ENCODE measurements around the gene THYN1.

Gene THYN1

DNA sequence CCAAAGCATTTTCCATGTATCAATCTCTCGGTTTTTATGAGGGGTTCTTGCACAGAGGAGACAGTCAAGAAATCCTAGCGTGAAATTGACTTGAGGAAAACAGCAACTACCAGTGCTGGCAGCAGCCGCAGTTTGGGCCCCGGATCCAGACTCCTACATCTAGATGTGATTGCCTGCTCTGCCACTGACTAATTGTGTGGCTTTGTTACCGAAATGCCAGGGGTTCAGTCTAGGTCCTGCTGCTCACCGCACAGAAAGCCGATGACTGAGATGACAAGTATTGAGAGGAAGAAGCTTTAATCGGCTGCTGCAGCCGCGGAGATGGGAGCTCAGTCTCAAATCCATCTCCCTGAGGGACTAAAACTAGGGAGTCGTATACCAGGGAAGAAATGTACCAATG is 14.8 kb upstream of the THYN1 start:
- H3K27ac ChIP-seq: no peak overlapping the region

DNA sequence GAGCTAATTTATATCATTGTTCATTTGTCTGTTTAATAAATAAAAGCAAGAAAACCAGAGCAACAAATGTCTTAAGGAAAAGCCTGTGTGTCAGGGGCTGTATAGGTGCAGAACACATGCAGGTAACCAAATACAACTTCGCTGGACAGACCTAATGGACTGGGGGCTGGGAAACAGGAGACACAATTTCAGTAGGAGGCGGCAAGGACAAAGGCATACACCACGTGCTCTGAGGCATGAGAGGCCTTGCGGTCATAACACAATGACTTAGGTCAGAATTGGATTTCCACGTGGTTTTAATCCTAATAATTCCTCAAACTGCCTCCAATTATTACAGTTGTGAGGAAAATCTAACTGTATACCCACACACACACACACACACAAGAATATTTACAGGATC is 14.3 kb upstream of the THYN1 start:
- Histone ChIP-seq H3K27me3 (ENCODE audit: control insufficient read depth, insufficient read depth, low read length) (no peaks in the 10 kb centered on the region), H3K9ac (no peak overlapping the region), H3K4me2 (ENCODE audit: low read length) (no peak overlapping the region), H2AFZ (no peak overlapping the region), H3K27ac (no peak overlapping the region), H3K79me2 (no peaks in the 10 kb centered on the region), H3K9me3 (ENCODE audit: control insufficient read depth, low read length) (no peaks in the 10 kb centered on the region), H3K4me3 (ENCODE audit: low read depth, low read length) (no peak overlapping the region), H3K36me3 (ENCODE audit: control insufficient read depth, insufficient read depth, low read length) (no peaks in the 10 kb centered on the region), H3K4me1 (no peaks in the 10 kb centered on the region)
- TF ChIP-seq, protein P1, sequence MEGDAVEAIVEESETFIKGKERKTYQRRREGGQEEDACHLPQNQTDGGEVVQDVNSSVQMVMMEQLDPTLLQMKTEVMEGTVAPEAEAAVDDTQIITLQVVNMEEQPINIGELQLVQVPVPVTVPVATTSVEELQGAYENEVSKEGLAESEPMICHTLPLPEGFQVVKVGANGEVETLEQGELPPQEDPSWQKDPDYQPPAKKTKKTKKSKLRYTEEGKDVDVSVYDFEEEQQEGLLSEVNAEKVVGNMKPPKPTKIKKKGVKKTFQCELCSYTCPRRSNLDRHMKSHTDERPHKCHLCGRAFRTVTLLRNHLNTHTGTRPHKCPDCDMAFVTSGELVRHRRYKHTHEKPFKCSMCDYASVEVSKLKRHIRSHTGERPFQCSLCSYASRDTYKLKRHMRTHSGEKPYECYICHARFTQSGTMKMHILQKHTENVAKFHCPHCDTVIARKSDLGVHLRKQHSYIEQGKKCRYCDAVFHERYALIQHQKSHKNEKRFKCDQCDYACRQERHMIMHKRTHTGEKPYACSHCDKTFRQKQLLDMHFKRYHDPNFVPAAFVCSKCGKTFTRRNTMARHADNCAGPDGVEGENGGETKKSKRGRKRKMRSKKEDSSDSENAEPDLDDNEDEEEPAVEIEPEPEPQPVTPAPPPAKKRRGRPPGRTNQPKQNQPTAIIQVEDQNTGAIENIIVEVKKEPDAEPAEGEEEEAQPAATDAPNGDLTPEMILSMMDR (IDR thresholded peaks at IDR 0.05): no peak

More for the DNA sequence above, 14.8 kb upstream of the THYN1 start:
- no peak overlapping the region for H3K4me2 ChIP-seq (ENCODE audit: low read length)
- TF ChIP-seq, protein P1 (IDR thresholded peaks at IDR 0.05): no peak
- H2AFZ ChIP-seq: no peak overlapping the region
- no peaks in the 10 kb centered on the region for H3K36me3 ChIP-seq (ENCODE audit: control insufficient read depth, insufficient read depth, low read length)
- H3K27me3 ChIP-seq (ENCODE audit: control insufficient read depth, insufficient read depth, low read length): no peaks in the 10 kb centered on the region
- no peak overlapping the region for H3K4me3 ChIP-seq (ENCODE audit: low read depth, low read length)
- H3K79me2 ChIP-seq: no peaks in the 10 kb centered on the region
- H3K4me1 ChIP-seq: no peaks in the 10 kb centered on the region
- no peak overlapping the region for H3K9ac ChIP-seq
- no peaks in the 10 kb centered on the region for H3K9me3 ChIP-seq (ENCODE audit: control insufficient read depth, low read length)

DNA sequence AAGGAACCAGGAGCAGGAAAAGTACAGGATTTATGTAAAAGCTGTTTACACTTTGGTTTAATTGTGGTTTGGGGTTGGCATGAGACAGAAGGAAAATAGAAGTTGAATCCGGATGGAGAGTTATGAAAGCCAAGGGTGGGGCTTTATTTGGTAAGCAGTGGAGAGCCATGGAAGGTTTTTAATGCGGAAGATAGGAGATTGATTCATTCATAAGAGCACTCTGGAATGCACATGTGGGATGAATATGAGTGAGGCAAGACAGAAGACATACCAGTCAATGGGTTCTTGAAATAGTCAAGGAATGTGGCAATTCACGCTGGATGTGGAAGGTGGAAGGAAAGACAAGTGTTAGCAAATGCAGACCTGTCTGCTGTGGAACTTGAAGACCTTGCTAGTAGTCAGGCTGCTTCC is 13.7 kb upstream of the THYN1 start:
- Histone ChIP-seq H3K9me3 (ENCODE audit: control insufficient read depth, low read length) (no peaks in the 10 kb centered on the region), H3K27me3 (ENCODE audit: control insufficient read depth, insufficient read depth, low read length) (no peaks in the 10 kb centered on the region), H3K27ac (no peak overlapping the region), H3K9ac (no peak overlapping the region), H3K36me3 (ENCODE audit: control insufficient read depth, insufficient read depth, low read length) (no peaks in the 10 kb centered on the region), H3K4me1 (no peaks in the 10 kb centered on the region), H3K4me3 (ENCODE audit: low read depth, low read length) (no peak overlapping the region), H3K4me2 (ENCODE audit: low read length) (no peak overlapping the region), H3K79me2 (no peaks in the 10 kb centered on the region), H2AFZ (no peak overlapping the region)
- TF ChIP-seq, protein P1 (IDR thresholded peaks at IDR 0.05): no peak

DNA sequence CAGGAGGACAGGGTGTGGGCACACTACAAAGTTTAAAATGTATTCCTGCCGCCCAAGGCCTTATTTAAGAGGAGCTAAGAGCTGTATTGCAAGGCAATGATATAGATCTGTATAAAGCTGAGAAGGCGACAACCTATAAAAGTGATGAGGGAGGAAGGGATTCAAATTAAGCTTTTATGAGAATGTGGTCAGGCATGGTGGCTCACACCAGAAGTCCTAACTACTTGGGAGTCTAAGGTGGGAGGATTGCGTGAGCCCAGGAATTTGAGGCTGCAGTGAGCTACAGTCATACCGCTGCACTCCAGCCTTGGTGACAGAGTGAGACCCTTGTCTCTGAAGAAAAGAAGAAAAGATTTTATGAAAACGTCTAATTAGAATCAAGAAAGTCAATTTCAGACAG is 13.3 kb upstream of the THYN1 start:
- Histone ChIP-seq H3K27me3 (ENCODE audit: control insufficient read depth, insufficient read depth, low read length) (no peaks in the 10 kb centered on the region), H2AFZ (no peak overlapping the region), H3K27ac (no peak overlapping the region), H3K4me3 (ENCODE audit: low read depth, low read length) (no peak overlapping the region), H3K4me2 (ENCODE audit: low read length) (no peak overlapping the region), H3K36me3 (ENCODE audit: control insufficient read depth, insufficient read depth, low read length) (no peaks in the 10 kb centered on the region), H3K9me3 (ENCODE audit: control insufficient read depth, low read length) (no peaks in the 10 kb centered on the region), H3K79me2 (no peaks in the 10 kb centered on the region), H3K4me1 (no peaks in the 10 kb centered on the region), H3K9ac (no peak overlapping the region)
- TF ChIP-seq, protein P1 (IDR thresholded peaks at IDR 0.05): no peak

DNA sequence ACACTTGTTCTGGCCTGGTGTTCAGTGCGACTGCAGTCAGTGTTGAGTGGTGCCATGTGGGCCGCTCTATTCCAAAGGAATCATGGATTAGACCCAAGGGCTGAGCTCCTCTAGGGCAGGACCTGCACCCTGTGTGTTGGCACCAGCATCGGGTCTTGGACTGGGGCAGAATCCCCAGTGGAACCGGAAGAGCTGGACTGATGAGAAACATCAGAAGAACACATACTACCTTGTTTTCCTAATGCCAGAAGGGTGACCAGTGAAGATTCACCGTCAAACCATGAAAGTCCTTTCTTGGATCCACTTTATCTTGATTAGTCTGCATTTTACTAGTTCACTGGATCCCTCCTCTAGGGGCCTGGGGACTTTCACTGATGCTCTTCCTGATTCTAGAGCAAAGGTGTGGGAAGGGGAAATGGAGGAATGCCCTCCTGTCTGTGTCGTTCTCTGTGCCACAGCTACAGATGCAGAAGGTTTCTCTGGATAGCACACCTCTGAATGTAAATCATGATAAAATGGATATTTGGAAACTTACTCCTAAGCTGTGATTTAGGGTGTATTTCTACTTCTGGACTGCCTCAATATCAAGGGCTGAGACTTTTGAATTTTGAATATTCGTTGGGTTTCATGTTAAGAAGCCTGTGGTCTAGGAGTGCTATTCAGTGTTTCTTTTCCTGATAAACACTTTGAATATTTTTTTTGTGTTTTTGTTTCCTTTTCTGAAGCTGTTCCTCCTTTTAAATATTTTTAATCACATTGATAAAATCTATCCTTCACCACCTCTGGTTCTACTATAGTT is 12.0 kb upstream of the THYN1 start:
- no peak overlapping the region for H3K4me3 ChIP-seq (ENCODE audit: low read depth, low read length)
- TF ChIP-seq, protein P1 (IDR thresholded peaks at IDR 0.05): no peak
- no peak overlapping the region for H2AFZ ChIP-seq
- no peaks in the 10 kb centered on the region for H3K4me1 ChIP-seq
- no peak overlapping the region for H3K27ac ChIP-seq
- H3K4me2 ChIP-seq (ENCODE audit: low read length): no peak overlapping the region
- no peaks in the 10 kb centered on the region for H3K27me3 ChIP-seq (ENCODE audit: control insufficient read depth, insufficient read depth, low read length)
- no peaks in the 10 kb centered on the region for H3K9me3 ChIP-seq (ENCODE audit: control insufficient read depth, low read length)
- no peaks in the 10 kb centered on the region for H3K36me3 ChIP-seq (ENCODE audit: control insufficient read depth, insufficient read depth, low read length)
- H3K9ac ChIP-seq: no peak overlapping the region
- H3K79me2 ChIP-seq: no peaks in the 10 kb centered on the region
